Measurements from ENCODE around the gene OSBPL7. TPM values are rescaled to one million over a fixed set of nuclear protein-coding genes. Genes with fewer than 3 reads are reported as not detected.

OSBPL7 gene
- total and polyA plus RNA-seq, 2 of the 13 experiments (the other 11 are each of a cell fraction or from before 2014, with no cell fraction given) = 4.7 to 6.6 TPM

DNA sequence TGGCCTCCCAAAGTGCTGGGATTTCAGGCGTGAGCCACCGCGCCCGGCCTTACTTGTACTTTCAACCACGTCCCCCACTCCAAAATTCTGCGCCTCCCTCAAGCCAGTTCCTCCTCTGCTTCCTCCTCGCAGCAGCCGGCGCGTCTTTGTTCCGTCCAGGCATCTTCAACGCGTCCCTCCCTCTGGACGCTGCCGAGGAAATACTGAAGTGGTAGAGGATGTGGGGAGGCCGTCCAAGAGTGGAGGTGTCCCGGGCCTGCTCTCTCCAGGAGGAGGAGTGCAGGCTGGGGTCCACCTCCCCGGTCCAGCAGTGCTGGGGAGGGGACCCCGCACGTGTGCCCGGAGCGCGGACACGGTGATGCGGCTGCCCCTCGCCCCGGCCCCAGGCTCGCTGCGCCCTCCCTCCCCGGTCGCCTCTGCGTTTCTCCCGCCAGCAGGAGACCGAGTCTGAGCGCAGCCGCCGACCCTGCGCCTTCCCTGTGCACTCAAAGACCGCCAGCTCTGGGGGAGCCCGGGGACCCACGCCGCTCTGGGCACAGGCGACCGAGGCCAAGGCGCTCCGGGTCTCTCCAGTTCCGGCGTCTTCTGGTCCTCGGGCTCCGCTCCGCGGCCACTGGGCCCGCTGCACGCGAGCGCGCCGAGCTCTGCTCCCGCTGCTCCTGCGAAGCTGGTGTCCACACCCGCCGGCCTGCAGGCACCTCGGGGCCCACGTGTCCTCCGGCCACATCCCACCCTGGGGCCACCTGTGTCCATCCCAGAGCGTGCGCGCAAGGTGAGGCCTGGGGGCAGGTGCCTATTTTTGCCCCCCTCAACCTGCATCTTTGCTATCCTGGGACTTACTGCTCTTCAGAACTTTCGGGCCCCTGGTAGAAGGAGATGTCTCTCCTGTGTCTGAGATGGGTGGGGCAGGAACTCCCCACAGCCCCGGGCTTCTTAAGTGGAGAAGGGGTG lies 31.7 kb downstream of the OSBPL7 start (continued):
- TF ChIP-seq, protein P1, sequence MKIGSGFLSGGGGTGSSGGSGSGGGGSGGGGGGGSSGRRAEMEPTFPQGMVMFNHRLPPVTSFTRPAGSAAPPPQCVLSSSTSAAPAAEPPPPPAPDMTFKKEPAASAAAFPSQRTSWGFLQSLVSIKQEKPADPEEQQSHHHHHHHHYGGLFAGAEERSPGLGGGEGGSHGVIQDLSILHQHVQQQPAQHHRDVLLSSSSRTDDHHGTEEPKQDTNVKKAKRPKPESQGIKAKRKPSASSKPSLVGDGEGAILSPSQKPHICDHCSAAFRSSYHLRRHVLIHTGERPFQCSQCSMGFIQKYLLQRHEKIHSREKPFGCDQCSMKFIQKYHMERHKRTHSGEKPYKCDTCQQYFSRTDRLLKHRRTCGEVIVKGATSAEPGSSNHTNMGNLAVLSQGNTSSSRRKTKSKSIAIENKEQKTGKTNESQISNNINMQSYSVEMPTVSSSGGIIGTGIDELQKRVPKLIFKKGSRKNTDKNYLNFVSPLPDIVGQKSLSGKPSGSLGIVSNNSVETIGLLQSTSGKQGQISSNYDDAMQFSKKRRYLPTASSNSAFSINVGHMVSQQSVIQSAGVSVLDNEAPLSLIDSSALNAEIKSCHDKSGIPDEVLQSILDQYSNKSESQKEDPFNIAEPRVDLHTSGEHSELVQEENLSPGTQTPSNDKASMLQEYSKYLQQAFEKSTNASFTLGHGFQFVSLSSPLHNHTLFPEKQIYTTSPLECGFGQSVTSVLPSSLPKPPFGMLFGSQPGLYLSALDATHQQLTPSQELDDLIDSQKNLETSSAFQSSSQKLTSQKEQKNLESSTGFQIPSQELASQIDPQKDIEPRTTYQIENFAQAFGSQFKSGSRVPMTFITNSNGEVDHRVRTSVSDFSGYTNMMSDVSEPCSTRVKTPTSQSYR (CRISPR knock-in tag; IDR thresholded peaks at IDR 0.05; ENCODE audit: borderline replicate concordance) = no peak
- TF ChIP-seq, protein P2, sequence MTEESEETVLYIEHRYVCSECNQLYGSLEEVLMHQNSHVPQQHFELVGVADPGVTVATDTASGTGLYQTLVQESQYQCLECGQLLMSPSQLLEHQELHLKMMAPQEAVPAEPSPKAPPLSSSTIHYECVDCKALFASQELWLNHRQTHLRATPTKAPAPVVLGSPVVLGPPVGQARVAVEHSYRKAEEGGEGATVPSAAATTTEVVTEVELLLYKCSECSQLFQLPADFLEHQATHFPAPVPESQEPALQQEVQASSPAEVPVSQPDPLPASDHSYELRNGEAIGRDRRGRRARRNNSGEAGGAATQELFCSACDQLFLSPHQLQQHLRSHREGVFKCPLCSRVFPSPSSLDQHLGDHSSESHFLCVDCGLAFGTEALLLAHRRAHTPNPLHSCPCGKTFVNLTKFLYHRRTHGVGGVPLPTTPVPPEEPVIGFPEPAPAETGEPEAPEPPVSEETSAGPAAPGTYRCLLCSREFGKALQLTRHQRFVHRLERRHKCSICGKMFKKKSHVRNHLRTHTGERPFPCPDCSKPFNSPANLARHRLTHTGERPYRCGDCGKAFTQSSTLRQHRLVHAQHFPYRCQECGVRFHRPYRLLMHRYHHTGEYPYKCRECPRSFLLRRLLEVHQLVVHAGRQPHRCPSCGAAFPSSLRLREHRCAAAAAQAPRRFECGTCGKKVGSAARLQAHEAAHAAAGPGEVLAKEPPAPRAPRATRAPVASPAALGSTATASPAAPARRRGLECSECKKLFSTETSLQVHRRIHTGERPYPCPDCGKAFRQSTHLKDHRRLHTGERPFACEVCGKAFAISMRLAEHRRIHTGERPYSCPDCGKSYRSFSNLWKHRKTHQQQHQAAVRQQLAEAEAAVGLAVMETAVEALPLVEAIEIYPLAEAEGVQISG (CRISPR knock-in tag; IDR thresholded peaks at IDR 0.05) = 0 out of 2 replicates have a peak, but pooled peaks have one; percentile 41
- TF ChIP-seq ZNF235 (CRISPR knock-in tag; IDR thresholded peaks at IDR 0.05; ENCODE audit: borderline replicate concordance) = 0 out of 2 replicates have a peak, but pooled peaks have one; percentile 29
- TF ChIP-seq, protein P3, sequence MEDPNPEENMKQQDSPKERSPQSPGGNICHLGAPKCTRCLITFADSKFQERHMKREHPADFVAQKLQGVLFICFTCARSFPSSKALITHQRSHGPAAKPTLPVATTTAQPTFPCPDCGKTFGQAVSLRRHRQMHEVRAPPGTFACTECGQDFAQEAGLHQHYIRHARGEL (CRISPR knock-in tag; IDR thresholded peaks at IDR 0.05) = 0 out of 2 replicates have a peak, but pooled peaks have one; percentile 26
- TF ChIP-seq SALL2 (CRISPR knock-in tag; IDR thresholded peaks at IDR 0.05) = no peak
- TF ChIP-seq RNF2 (conservative IDR thresholded peaks at IDR 0.05; ENCODE audit: low read depth) = 0 out of 2 replicates have a peak, but pooled peaks have one; percentile 34

All from HepG2 (cell line).